GM08714 (cell line): ENCODE measurements around the gene CFB.
A peak's percentile ranks its signal among the peaks of the same experiment; 100 is the strongest.

Experiments
- H3K4me3 ChIP-seq: fragments of 200-500 bp; sonication (Bioruptor generic); 2 replicates; pipeline ENCODE4 v1.5.1; 2014; ENCODE audit warnings: mild to moderate bottlenecking, low read length, inconsistent platforms
- ZNF274 ChIP-seq: IDR thresholded peaks from 2 replicates; pipeline ENCODE4 v1.6.1; 2012; ENCODE audit warnings: mild to moderate bottlenecking, low read depth, low read length

Gene CFB

GRCh38 chr6:31945507-31946369, at the start of gene CFB:
Gene CFB (plus strand): TSS chr6:31946095. CDS start chr6:31946222, 127 bp downstream.
- no peak for TF ChIP-seq ZNF274
- no peak within 1 kb of the TSS for H3K4me3 ChIP-seq

- TF ChIP-seq ZNF274: no peak
These were observed 49.4 kb upstream of the CFB start for GRCh38 chr6:31896493-31896855.

GRCh38 chr6:31896856-31897611, 48.9 kb upstream of the CFB start:
- H3K4me3 ChIP-seq: peak overlapping the region; percentile 95
- no peak for TF ChIP-seq ZNF274

More at GRCh38 chr6:31896493-31896855, 49.4 kb upstream of the CFB start:
- H3K4me3 ChIP-seq: peak overlapping the region; percentile 95

- no peak for TF ChIP-seq ZNF274
- peak within 1 kb of the TSS; percentile 95 for H3K4me3 ChIP-seq
These were observed 48.1 kb upstream of the CFB start, which contains the start of gene EHMT2 for GRCh38 chr6:31897612-31898382. Gene EHMT2 (minus strand): TSS chr6:31897698. CDS start chr6:31897677, 21 bp downstream.

GRCh38 chr6:31898383-31899011, 47.4 kb upstream of the CFB start:
- no peak for TF ChIP-seq ZNF274
- H3K4me3 ChIP-seq: peak overlapping the region; percentile 95

GRCh38 chr6:31899215-31899614, 46.7 kb upstream of the CFB start:
- no peak overlapping the region for H3K4me3 ChIP-seq
- TF ChIP-seq ZNF274: no peak

- TF ChIP-seq ZNF274: no peak
- no peak overlapping the region for H3K4me3 ChIP-seq
These were observed 45.8 kb upstream of the CFB start for GRCh38 chr6:31899882-31900722.

- no peak for TF ChIP-seq ZNF274
- peak overlapping the region; percentile 62; the same call in 1 of the 2 replicates for H3K4me3 ChIP-seq
These were observed 44.9 kb upstream of the CFB start for GRCh38 chr6:31900917-31901414.

GRCh38 chr6:31901415-31901952, 44.4 kb upstream of the CFB start:
- TF ChIP-seq ZNF274: no peak
- H3K4me3 ChIP-seq: peak overlapping the region; percentile 62

- TF ChIP-seq ZNF274: no peak
These were observed 43.8 kb upstream of the CFB start, which contains the start of gene ZBTB12 for GRCh38 chr6:31901953-31902643. Gene ZBTB12 (minus strand): TSS chr6:31902086. CDS start chr6:31901305, 781 bp downstream.

GRCh38 chr6:31903957-31904356, 41.9 kb upstream of the CFB start:
- H3K4me3 ChIP-seq: no peak overlapping the region
- no peak for TF ChIP-seq ZNF274

More at GRCh38 chr6:31901953-31902643, 43.8 kb upstream of the CFB start, which contains the start of gene ZBTB12:
- peak within 1 kb of the TSS; percentile 62 for H3K4me3 ChIP-seq

GRCh38 chr6:31905041-31905440, 40.9 kb upstream of the CFB start:
- H3K4me3 ChIP-seq: no peak overlapping the region
- no peak for TF ChIP-seq ZNF274
